GM19025 (cell line): Measurements from ENCODE around the gene ASIC4.

ENCODE experiments used
- ATAC-seq: cut with Tn5 transposase; IDR thresholded peaks from one replicate; pipeline ENCODE4 v1.9.1; 2021; ENCODE audit warnings: mild to moderate bottlenecking, low read depth, moderate library complexity; ENCODE audit not compliant: unreplicated experiment

The ASIC4 gene

GRCh38 chr2:219497495-219498279 lies 16.6 kb upstream of the ASIC4 start:
- ATAC-seq, result no peak

GRCh38 chr2:219498280-219499057 lies 15.8 kb upstream of the ASIC4 start, which contains the start of gene GMPPA:
GMPPA (plus strand) TSS chr2:219498891; CDS start chr2:219499976, 1,085 bp downstream.
- peak; percentile 92 for ATAC-seq

GRCh38 chr2:219499058-219499307 lies 15.3 kb upstream of the ASIC4 start:
- no peak for ATAC-seq

GRCh38 chr2:219499555-219499954 lies 14.7 kb upstream of the ASIC4 start:
- no peak for ATAC-seq

GRCh38 chr2:219500135-219500534 lies 14.1 kb upstream of the ASIC4 start:
- no peak for ATAC-seq

GRCh38 chr2:219501849-219502248 lies 12.4 kb upstream of the ASIC4 start:
- ATAC-seq, result no peak

GRCh38 chr2:219502618-219503017 lies 11.7 kb upstream of the ASIC4 start:
- ATAC-seq, result no peak

- no peak for ATAC-seq
Observed at GRCh38 chr2:219505585-219505984, 8.7 kb upstream of the ASIC4 start.

- ATAC-seq, result no peak
Observed at GRCh38 chr2:219506153-219506801, 8.0 kb upstream of the ASIC4 start.

- no peak for ATAC-seq
Observed at GRCh38 chr2:219506802-219507526, 7.3 kb upstream of the ASIC4 start.

GRCh38 chr2:219507581-219508443 lies 6.5 kb upstream of the ASIC4 start:
- ATAC-seq, result no peak

- ATAC-seq, result no peak
Observed at GRCh38 chr2:219508444-219508734, 5.9 kb upstream of the ASIC4 start.

GRCh38 chr2:219508971-219509779 lies 5.1 kb upstream of the ASIC4 start:
- no peak for ATAC-seq

- no peak for ATAC-seq
Observed at GRCh38 chr2:219509780-219510511, 4.3 kb upstream of the ASIC4 start.

GRCh38 chr2:219510512-219511135 lies 3.7 kb upstream of the ASIC4 start:
- no peak for ATAC-seq

- no peak for ATAC-seq
Observed at GRCh38 chr2:219511547-219512325, 2.5 kb upstream of the ASIC4 start.

- ATAC-seq, result no peak
Observed at GRCh38 chr2:219512524-219513216, 1.6 kb upstream of the ASIC4 start.
